Mesothelial cell of epicardium (in vitro differentiated cells): Measurements from ENCODE around the gene NAV2. TPM values are rescaled to one million over a fixed set of nuclear protein-coding genes. Genes with fewer than 3 reads are reported as not detected.

ENCODE experiments used
- DNase-seq, 2 experiments: peaks; one replicate each; pipeline ENCODE4 v3.0.0; 2021; ENCODE audit warnings: low spot score in 2 of 2; ENCODE audit not compliant: unreplicated experiment in 2 of 2
- H3K27ac Mint-ChIP-seq: 2 replicates; pipeline ENCODE4 v1.8.0; 2021; ENCODE audit warnings: mixed read lengths
- H3K27me3 Mint-ChIP-seq: 2 replicates; pipeline ENCODE4 v1.8.0; 2021; ENCODE audit warnings: low read depth, mixed read lengths
- H3K36me3 Mint-ChIP-seq: 2 replicates; pipeline ENCODE4 v1.8.0; 2021; ENCODE audit warnings: mixed read lengths
- H3K4me1 Mint-ChIP-seq: 2 replicates; pipeline ENCODE4 v1.8.0; 2021; ENCODE audit warnings: mixed read lengths
- H3K4me3 Mint-ChIP-seq: 2 replicates; pipeline ENCODE4 v1.8.0; 2021; ENCODE audit warnings: mild to moderate bottlenecking, moderate library complexity, mixed read lengths
- H3K9me3 Mint-ChIP-seq: 2 replicates; pipeline ENCODE4 v1.8.0; 2021; ENCODE audit warnings: mixed read lengths
- total RNA-seq: library from RNA; stranded (reverse); gene quantifications from 3 replicates; pipeline ENCODE4 v1.2.1, GENCODE V29; 2021
- TF ChIP-seq, protein P1 (sequence below): fragments of 200-600 bp; sonication (generic); IDR thresholded peaks from one replicate; pipeline ENCODE4 v1.5.0; 2021; ENCODE audit warnings: antibody characterized with exemption; ENCODE audit not compliant: unreplicated experiment

The NAV2 gene
- total RNA-seq, 1 donor from 2014 or later, result 69.8 TPM

DNA sequence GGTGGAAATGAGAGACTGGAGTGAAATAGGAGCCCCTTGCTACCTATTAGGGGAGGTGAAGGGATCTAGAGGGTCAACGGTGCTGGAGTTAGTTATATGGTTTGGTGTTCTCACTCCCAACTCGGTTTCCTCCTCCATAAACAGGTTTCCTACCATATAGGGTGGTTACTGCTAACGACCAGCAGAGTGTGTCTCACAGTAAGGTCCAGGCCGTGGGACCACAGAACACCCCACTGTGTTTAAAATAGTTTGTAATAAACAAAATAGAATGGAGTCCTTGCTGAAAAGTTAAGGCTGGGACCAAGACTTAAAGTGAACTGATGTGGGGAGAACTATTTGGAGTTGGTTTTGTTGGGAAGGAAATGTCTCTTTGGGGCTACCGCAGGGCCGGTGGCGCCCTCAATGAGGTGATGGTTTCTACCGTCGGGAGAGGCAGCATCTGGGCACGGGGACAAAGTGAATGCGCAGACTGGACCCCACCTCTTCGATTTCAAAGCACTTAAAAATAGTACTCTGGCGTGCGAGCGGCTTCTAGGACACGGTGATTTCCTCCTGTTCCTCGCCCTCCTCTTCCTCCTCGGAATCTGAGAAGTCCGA lies 443.1 kb downstream of the NAV2 start:
- Mint-ChIP-seq H3K4me3 (peak overlapping the region; percentile 63), H3K27me3 (peaks cover 82% of the 10 kb centered on the region), H3K4me1 (peaks cover 8% of the 10 kb centered on the region), H3K9me3 (no peaks in the 10 kb centered on the region), H3K27ac (no peak overlapping the region), H3K36me3 (no peaks in the 10 kb centered on the region)
- no peak for DNase-seq
- TF ChIP-seq, protein P1, sequence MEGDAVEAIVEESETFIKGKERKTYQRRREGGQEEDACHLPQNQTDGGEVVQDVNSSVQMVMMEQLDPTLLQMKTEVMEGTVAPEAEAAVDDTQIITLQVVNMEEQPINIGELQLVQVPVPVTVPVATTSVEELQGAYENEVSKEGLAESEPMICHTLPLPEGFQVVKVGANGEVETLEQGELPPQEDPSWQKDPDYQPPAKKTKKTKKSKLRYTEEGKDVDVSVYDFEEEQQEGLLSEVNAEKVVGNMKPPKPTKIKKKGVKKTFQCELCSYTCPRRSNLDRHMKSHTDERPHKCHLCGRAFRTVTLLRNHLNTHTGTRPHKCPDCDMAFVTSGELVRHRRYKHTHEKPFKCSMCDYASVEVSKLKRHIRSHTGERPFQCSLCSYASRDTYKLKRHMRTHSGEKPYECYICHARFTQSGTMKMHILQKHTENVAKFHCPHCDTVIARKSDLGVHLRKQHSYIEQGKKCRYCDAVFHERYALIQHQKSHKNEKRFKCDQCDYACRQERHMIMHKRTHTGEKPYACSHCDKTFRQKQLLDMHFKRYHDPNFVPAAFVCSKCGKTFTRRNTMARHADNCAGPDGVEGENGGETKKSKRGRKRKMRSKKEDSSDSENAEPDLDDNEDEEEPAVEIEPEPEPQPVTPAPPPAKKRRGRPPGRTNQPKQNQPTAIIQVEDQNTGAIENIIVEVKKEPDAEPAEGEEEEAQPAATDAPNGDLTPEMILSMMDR, result no peak

DNA sequence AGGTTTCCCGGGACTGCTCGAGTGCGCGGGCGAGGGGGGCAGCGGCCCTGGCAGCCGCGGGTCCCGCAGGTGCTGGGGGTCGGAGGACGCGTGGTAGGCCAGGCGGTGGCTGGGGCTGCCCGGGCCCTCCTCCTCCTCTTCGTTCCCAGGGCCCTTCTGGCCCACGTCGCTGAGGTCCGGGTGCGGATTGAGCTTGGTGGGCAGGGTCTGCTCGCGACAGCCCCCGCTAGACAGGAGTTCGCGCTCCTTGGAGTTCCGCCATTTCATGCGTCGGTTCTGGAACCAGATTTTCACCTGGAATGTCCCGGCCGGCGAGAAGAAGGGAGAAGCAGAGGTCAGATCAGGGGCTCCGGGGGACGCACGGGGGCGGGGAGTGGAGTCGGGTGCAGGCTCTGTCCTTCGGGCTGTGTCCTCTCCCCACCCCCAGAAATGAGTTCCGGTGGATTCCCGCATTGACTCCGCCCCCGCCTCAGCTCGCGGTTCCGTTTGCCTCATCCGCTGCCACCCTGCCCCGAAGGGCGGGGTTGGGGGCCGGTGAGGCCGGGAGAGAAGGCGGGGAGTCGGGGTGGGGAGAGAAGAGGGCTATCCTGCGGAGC lies 443.7 kb downstream of the NAV2 start:
- Mint-ChIP-seq H3K27me3 (peaks cover 87% of the 10 kb centered on the region), H3K27ac (no peak overlapping the region), H3K36me3 (no peaks in the 10 kb centered on the region), H3K4me3 (peak overlapping the region; percentile 63), H3K4me1 (peaks cover 13% of the 10 kb centered on the region), H3K9me3 (no peaks in the 10 kb centered on the region)
- no peak for DNase-seq
- TF ChIP-seq, protein P1, result no peak

DNA sequence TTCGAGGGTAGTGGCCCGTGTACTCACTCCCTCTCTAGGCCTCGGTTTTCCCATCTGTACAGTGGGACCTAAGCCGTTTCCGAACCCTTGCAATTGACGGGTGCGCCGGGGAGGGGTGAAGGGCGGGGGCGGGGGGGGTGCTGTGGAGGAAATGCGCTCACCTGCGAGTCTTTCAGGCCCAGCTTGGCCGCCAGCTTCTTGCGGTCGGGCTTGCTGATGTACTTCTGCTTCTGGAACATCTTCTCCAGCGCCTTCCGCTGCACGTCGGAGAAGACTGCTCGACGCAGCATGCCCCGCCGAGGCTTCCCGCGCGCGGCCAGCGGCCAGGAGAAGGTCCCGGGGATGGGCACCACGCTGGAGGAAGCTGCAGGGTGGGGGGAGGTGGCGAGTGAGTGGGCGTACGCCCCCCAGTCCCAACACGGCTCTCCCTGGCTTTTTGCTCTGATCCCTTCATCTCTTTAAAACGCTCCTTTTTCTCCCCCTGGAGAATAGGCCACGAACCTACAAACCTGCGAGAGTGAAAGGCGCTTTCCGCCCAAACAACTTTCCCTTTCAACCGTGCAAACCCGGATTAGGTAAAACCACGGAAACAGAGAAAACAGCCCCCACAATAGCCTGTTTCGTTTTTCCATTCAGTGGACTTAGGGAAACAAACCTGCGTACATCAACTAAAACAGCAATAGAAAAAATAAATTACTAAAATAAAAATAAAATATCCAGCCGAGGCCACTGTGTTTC lies 444.4 kb downstream of the NAV2 start:
- Mint-ChIP-seq H3K4me1 (peaks cover 18% of the 10 kb centered on the region), H3K9me3 (no peaks in the 10 kb centered on the region), H3K4me3 (peak overlapping the region; percentile 39), H3K36me3 (no peaks in the 10 kb centered on the region), H3K27me3 (peaks cover 93% of the 10 kb centered on the region), H3K27ac (no peak overlapping the region)
- DNase-seq, result no peak
- TF ChIP-seq, protein P1, result no peak

DNA sequence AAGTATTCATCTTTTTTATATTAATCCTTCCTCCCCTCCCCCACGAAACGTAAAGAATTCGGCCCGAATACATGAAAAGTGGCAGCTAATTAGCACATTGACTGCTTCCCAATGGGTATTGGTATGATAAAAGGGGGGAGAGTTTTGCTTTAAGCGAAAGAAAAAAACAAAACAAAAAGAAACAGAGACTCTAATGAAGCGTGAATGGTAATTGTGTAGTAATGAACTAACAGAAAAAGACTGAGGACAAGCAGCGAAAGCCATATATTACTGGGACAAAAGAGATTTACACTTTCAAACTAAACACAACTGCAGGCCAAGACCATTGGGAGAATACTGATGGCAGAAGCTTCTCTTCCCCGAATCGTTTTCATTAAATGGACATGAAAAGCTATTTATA lies 445.1 kb downstream of the NAV2 start:
- Mint-ChIP-seq H3K27ac (no peak overlapping the region), H3K4me1 (peaks cover 23% of the 10 kb centered on the region), H3K27me3 (peaks cover 97% of the 10 kb centered on the region), H3K9me3 (no peaks in the 10 kb centered on the region), H3K4me3 (no peak overlapping the region), H3K36me3 (no peaks in the 10 kb centered on the region)
- TF ChIP-seq, protein P1, result no peak
- no peak for DNase-seq

DNA sequence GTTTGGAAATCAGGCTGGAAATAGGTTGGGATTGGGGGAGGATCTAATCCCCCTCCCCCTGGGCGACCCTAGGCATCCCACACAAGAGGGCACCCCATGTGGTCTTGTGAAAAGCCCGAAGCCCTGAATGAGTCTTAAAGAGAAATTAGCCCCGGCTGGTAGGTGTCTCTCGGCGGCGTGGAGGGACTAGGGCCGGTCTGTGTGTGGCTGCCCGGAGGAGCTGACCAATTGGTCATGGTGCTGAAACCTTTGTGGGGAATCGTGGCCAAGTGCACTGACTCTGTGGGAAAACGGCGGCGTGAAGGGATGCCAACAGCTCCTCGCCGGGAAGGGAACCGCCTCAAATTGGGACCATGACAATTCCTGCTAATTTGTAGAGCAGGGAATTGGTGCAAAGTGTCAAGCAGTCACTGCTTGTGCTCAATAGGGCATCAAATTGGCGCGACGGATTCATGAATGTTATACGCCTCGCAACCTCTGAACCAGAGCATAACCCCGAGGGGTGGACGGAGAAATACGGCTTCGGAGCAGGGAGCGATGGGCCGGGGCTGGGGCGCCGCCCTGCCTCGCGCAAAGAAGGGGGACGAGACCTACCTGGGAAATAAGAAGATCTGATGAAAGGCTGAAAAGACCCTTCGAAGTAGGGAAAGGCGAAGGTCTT lies 446.1 kb downstream of the NAV2 start:
- no peaks in the 10 kb centered on the region for H3K36me3 Mint-ChIP-seq
- DNase-seq, result peak; percentile 59 to 84
- H3K9me3 Mint-ChIP-seq, result no peaks in the 10 kb centered on the region
- peaks cover 99% of the 10 kb centered on the region for H3K27me3 Mint-ChIP-seq
- no peak overlapping the region for H3K4me3 Mint-ChIP-seq
- TF ChIP-seq, protein P1, result no peak
- peaks cover 32% of the 10 kb centered on the region for H3K4me1 Mint-ChIP-seq
- no peak overlapping the region for H3K27ac Mint-ChIP-seq
